ENCODE measurements around the gene DCUN1D1. TPM values are rescaled to one million over a fixed set of nuclear protein-coding genes. Genes with fewer than 3 reads are reported as not detected.
A peak's percentile ranks its signal among the peaks of the same experiment; 100 is the strongest.

Gene DCUN1D1
- total and polyA plus RNA-seq, 7 donors = 11.6 to 97.8 (median 44.4) TPM

- no peak for TF ChIP-seq CTCF (IDR thresholded peaks at IDR 0.05)
- DNase-seq = no peak
- H3K36me3 ChIP-seq (ENCODE audit: insufficient read depth in 1 of 2, low read depth in 1 of 2) = peaks cover 0 to 51% of the 10 kb centered on the region in 2 donors
- no peaks in the 10 kb centered on the region for H3K27me3 ChIP-seq (ENCODE audit: insufficient read depth in 3 of 3, low read length in 2 of 3)
- no peaks in the 10 kb centered on the region for H3K4me1 ChIP-seq
- intact Hi-C loops (cut with DNase I) = no loop called here
- H3K9me3 ChIP-seq = no peaks in the 10 kb centered on the region
- H3K4me3 ChIP-seq = no peak overlapping the region
- ATAC-seq = peak in 1 of 4 donors; percentile 43
- 88 to 97% (median 92%) methylated on average over 5 of the region's 5 CpGs for WGBS, 3 donors
- H3K27ac ChIP-seq = no peak overlapping the region
These were observed 32.0 kb downstream of the DCUN1D1 start for GRCh38 chr3:182948305-182948704.

- Histone ChIP-seq H3K36me3 (ENCODE audit: insufficient read depth in 1 of 2, low read depth in 1 of 2) (peaks cover 0 to 47% of the 10 kb centered on the region in 2 donors), H3K27me3 (ENCODE audit: insufficient read depth in 3 of 3, low read length in 2 of 3) (no peaks in the 10 kb centered on the region), H3K4me3 (no peak overlapping the region), H3K9me3 (no peaks in the 10 kb centered on the region), H3K4me1 (no peaks in the 10 kb centered on the region), H3K27ac (no peak overlapping the region)
- no peak for TF ChIP-seq CTCF (IDR thresholded peaks at IDR 0.05)
- ATAC-seq (peak in 3 of 4 donors; percentile 30 to 75 (median 67)), DNase-seq (no peak)
- intact Hi-C loops (cut with DNase I) = no loop called here
These were observed 32.5 kb downstream of the DCUN1D1 start for GRCh38 chr3:182947888-182948287.

GRCh38 chr3:182941719-182942118, 38.6 kb downstream of the DCUN1D1 start:
- WGBS, 3 donors = 97 to 99% (median 98%) methylated on average over 3 of the region's 3 CpGs
- DNase-seq = no peak
- TF ChIP-seq CTCF (IDR thresholded peaks at IDR 0.05) = no peak

GRCh38 chr3:182940266-182940808, 40.0 kb downstream of the DCUN1D1 start:
- H3K9me3 ChIP-seq = no peaks in the 10 kb centered on the region
- WGBS, 3 donors = 90 to 95% (median 95%) methylated on average over 4 of the region's 4 CpGs
- DNase-seq (no peak), ATAC-seq (no peak)
- H3K4me3 ChIP-seq = no peak overlapping the region
- intact Hi-C loops (cut with DNase I) = no loop called here
- no peak overlapping the region for H3K27ac ChIP-seq
- peaks cover 0 to 22% of the 10 kb centered on the region in 2 donors for H3K36me3 ChIP-seq (ENCODE audit: insufficient read depth in 1 of 2, low read depth in 1 of 2)
- no peaks in the 10 kb centered on the region for H3K27me3 ChIP-seq (ENCODE audit: insufficient read depth in 3 of 3, low read length in 2 of 3)
- TF ChIP-seq CTCF (IDR thresholded peaks at IDR 0.05) = no peak
- peaks cover 17% of the 10 kb centered on the region for H3K4me1 ChIP-seq

More at GRCh38 chr3:182941719-182942118, 38.6 kb downstream of the DCUN1D1 start:
- no peaks in the 10 kb centered on the region for H3K27me3 ChIP-seq (ENCODE audit: insufficient read depth in 3 of 3, low read length in 2 of 3)
- peaks cover 3% of the 10 kb centered on the region for H3K4me1 ChIP-seq
- H3K9me3 ChIP-seq = no peaks in the 10 kb centered on the region
- intact Hi-C loops (cut with DNase I) = no loop called here
- H3K27ac ChIP-seq = no peak overlapping the region
- ATAC-seq = no peak
- no peak overlapping the region for H3K4me3 ChIP-seq
- H3K36me3 ChIP-seq (ENCODE audit: insufficient read depth in 1 of 2, low read depth in 1 of 2) = peaks cover 0 to 36% of the 10 kb centered on the region in 2 donors
